SIG-M5 (cell line): ENCODE measurements around the gene TTLL12.
A peak's percentile ranks its signal among the peaks of the same experiment; 100 is the strongest.
"Not testable (repeated sequence)": the region's sequence is repeated elsewhere in the genome, so short reads cannot be mapped to it uniquely, and the experiment has no call there.

Source experiments
- DNase-seq: peaks from one replicate; lab custom pipeline; 2025; lab: John Stamatoyannopoulos, UW

Gene TTLL12

GRCh38 chr22:43153899-43154298 is 33.0 kb downstream of the TTLL12 start:
- DNase-seq: no peak

GRCh38 chr22:43152357-43153071 is 34.4 kb downstream of the TTLL12 start:
- no peak for DNase-seq

GRCh38 chr22:43152003-43152356 is 35.0 kb downstream of the TTLL12 start:
- no peak for DNase-seq

GRCh38 chr22:43151251-43152002 is 35.5 kb downstream of the TTLL12 start, which contains the start of gene TSPO:
Gene TSPO, plus strand, starts transcription at chr22:43151559. Its CDS starts 7,680 bp downstream, at chr22:43159239.
- no peak for DNase-seq

GRCh38 chr22:43150731-43151206 is 36.2 kb downstream of the TTLL12 start:
- DNase-seq: no peak

GRCh38 chr22:43148581-43148980 is 38.4 kb downstream of the TTLL12 start:
- DNase-seq: no peak

- no peak for DNase-seq
Observed at GRCh38 chr22:43147821-43148220, 39.1 kb downstream of the TTLL12 start.

GRCh38 chr22:43146332-43146731 is 40.6 kb downstream of the TTLL12 start:
- peak; percentile 34 for DNase-seq

- DNase-seq: not testable (repeated sequence)
Observed at GRCh38 chr22:43145371-43145770, 41.6 kb downstream of the TTLL12 start.

GRCh38 chr22:43144949-43145348 is 42.0 kb downstream of the TTLL12 start:
- DNase-seq: no peak

GRCh38 chr22:43142880-43143562 is 43.9 kb downstream of the TTLL12 start, which contains the start of gene MCAT:
Gene MCAT, minus strand, starts transcription at chr22:43143398. Its CDS starts 50 bp downstream, at chr22:43143348.
- no peak for DNase-seq

GRCh38 chr22:43136801-43137200 is 50.1 kb downstream of the TTLL12 start:
- no peak for DNase-seq

GRCh38 chr22:43136255-43136654 is 50.7 kb downstream of the TTLL12 start:
- DNase-seq: no peak

- DNase-seq: no peak
Observed at GRCh38 chr22:43135565-43135964, 51.4 kb downstream of the TTLL12 start.

- DNase-seq: no peak
Observed at GRCh38 chr22:43134553-43134952, 52.4 kb downstream of the TTLL12 start.

GRCh38 chr22:43133401-43133800 is 53.5 kb downstream of the TTLL12 start:
- no peak for DNase-seq

GRCh38 chr22:43131773-43132501 is 55.0 kb downstream of the TTLL12 start:
- no peak for DNase-seq

- no peak for DNase-seq
Observed at GRCh38 chr22:43129426-43130425, 57.2 kb downstream of the TTLL12 start.

- DNase-seq: no peak
Observed at GRCh38 chr22:43128928-43129424, 58.0 kb downstream of the TTLL12 start.

- no peak for DNase-seq
Observed at GRCh38 chr22:43128116-43128515, 58.8 kb downstream of the TTLL12 start.
